ENCODE results near the gene ATL3. TPM values are rescaled to one million over a fixed set of nuclear protein-coding genes. Genes with fewer than 3 reads are reported as not detected.
"Not testable (repeated sequence)": the region's sequence is repeated elsewhere in the genome, so short reads cannot be mapped to it uniquely, and the experiment has no call there.

The ATL3 gene
- total RNA-seq, 2 donors from 2014 or later, result 17.9 to 33.5 TPM

GRCh38 chr11:63639199-63639832 lies 31.9 kb downstream of the ATL3 start:
- peak in 1 of 2 donors; percentile 61 for TF ChIP-seq CTCF (IDR thresholded peaks at IDR 0.05)
- Histone ChIP-seq H3K4me3 (no peak overlapping the region), H3K27me3 (no peaks in the 10 kb centered on the region), H3K36me3 (peaks cover 50% of the 10 kb centered on the region), H3K27ac (no peak overlapping the region), H3K4me1 (no peaks in the 10 kb centered on the region), H3K9me3 (no peaks in the 10 kb centered on the region)
- DNase-seq (ENCODE audit: low spot score), result no peak

GRCh38 chr11:63638436-63638835 lies 32.7 kb downstream of the ATL3 start:
- peaks cover 53% of the 10 kb centered on the region for H3K36me3 ChIP-seq
- not testable (repeated sequence) for DNase-seq (ENCODE audit: low spot score); H3K9me3 ChIP-seq; H3K27me3 ChIP-seq; H3K4me3 ChIP-seq; H3K4me1 ChIP-seq; H3K27ac ChIP-seq

- peak; percentile 43 to 83 for TF ChIP-seq CTCF (IDR thresholded peaks at IDR 0.05)
- Histone ChIP-seq H3K4me1 (no peaks in the 10 kb centered on the region), H3K27me3 (no peaks in the 10 kb centered on the region), H3K27ac (no peak overlapping the region), H3K4me3 (no peak overlapping the region), H3K9me3 (no peaks in the 10 kb centered on the region), H3K36me3 (peaks cover 47% of the 10 kb centered on the region)
- DNase-seq (ENCODE audit: low spot score), result peak; percentile 63
These were observed 35.3 kb downstream of the ATL3 start for GRCh38 chr11:63635762-63636465.

GRCh38 chr11:63629426-63629825 lies 41.8 kb downstream of the ATL3 start:
- Histone ChIP-seq H3K36me3 (peaks cover 49% of the 10 kb centered on the region), H3K27me3 (no peaks in the 10 kb centered on the region), H3K4me1 (no peaks in the 10 kb centered on the region), H3K27ac (no peak overlapping the region), H3K9me3 (no peaks in the 10 kb centered on the region), H3K4me3 (no peak overlapping the region)
- no peak for TF ChIP-seq CTCF (IDR thresholded peaks at IDR 0.05)
- no peak for DNase-seq (ENCODE audit: low spot score)

GRCh38 chr11:63623513-63624140 lies 47.5 kb downstream of the ATL3 start:
- Histone ChIP-seq H3K4me1 (no peaks in the 10 kb centered on the region), H3K27ac (no peak overlapping the region), H3K27me3 (no peaks in the 10 kb centered on the region), H3K4me3 (no peak overlapping the region), H3K36me3 (peaks cover 4% of the 10 kb centered on the region), H3K9me3 (no peaks in the 10 kb centered on the region)
- no peak for TF ChIP-seq CTCF (IDR thresholded peaks at IDR 0.05)
- peak; percentile 49 for DNase-seq (ENCODE audit: low spot score)

- Histone ChIP-seq H3K27ac (no peak overlapping the region), H3K9me3 (no peaks in the 10 kb centered on the region), H3K27me3 (no peaks in the 10 kb centered on the region), H3K4me1 (no peaks in the 10 kb centered on the region), H3K4me3 (no peak overlapping the region), H3K36me3 (no peaks in the 10 kb centered on the region)
- TF ChIP-seq CTCF (IDR thresholded peaks at IDR 0.05), result no peak
- DNase-seq (ENCODE audit: low spot score), result peak; percentile 5
These were observed 48.9 kb downstream of the ATL3 start for GRCh38 chr11:63622323-63622722.
